ENCODE measurements around the gene CDK19. TPM values are rescaled to one million over a fixed set of nuclear protein-coding genes. Genes with fewer than 3 reads are reported as not detected.

Gene CDK19
- total and polyA plus RNA-seq, 2 of the 13 experiments (the other 11 are each of a cell fraction or from before 2014, with no cell fraction given): 13.4 to 27.0 TPM

- TF ChIP-seq, protein P1, sequence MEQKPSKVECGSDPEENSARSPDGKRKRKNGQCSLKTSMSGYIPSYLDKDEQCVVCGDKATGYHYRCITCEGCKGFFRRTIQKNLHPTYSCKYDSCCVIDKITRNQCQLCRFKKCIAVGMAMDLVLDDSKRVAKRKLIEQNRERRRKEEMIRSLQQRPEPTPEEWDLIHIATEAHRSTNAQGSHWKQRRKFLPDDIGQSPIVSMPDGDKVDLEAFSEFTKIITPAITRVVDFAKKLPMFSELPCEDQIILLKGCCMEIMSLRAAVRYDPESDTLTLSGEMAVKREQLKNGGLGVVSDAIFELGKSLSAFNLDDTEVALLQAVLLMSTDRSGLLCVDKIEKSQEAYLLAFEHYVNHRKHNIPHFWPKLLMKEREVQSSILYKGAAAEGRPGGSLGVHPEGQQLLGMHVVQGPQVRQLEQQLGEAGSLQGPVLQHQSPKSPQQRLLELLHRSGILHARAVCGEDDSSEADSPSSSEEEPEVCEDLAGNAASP (CRISPR knock-in tag; IDR thresholded peaks at IDR 0.05; ENCODE audit: borderline replicate concordance): no peak
- TF ChIP-seq SRSF1 (optimal IDR thresholded peaks at IDR 0.05; ENCODE audit: low read depth, low read length) (no peak), ZNF616 (CRISPR knock-in tag; IDR thresholded peaks at IDR 0.05; ENCODE audit: low read depth) (no peak)
- TF ChIP-seq, protein P2, sequence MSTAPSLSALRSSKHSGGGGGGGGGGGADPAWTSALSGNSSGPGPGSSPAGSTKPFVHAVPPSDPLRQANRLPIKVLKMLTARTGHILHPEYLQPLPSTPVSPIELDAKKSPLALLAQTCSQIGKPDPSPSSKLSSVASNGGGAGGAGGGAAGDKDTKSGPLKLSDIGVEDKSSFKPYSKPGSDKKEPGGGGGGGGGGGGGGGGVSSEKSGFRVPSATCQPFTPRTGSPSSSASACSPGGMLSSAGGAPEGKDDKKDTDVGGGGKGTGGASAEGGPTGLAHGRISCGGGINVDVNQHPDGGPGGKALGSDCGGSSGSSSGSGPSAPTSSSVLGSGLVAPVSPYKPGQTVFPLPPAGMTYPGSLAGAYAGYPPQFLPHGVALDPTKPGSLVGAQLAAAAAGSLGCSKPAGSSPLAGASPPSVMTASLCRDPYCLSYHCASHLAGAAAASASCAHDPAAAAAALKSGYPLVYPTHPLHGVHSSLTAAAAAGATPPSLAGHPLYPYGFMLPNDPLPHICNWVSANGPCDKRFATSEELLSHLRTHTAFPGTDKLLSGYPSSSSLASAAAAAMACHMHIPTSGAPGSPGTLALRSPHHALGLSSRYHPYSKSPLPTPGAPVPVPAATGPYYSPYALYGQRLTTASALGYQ (CRISPR knock-in tag; IDR thresholded peaks at IDR 0.05): no peak
These were observed 201.9 kb downstream of the CDK19 start (continued) for GRCh38 chr6:110613356-110613755.

DNA sequence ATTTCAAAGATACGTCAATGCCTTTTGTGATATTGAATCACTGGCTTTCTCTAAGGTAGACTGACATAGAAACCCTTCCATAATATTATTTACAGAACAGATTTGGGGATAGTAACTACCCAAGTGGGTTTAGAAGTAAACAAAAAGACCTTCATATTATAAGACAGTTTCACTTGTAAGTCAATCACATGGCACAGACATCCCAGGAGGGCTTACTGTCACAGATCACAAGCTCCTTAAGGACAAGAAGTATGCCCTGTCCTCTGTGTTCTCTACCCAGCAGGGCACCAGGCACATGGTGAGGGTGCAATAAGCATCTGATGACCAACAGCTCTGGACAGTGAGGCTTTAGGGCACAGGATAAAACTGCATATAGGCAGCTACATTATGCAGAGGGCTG is 203.0 kb downstream of the CDK19 start:
- no peaks in the 10 kb centered on the region for H3K9me3 ChIP-seq (ENCODE audit: low read length)
- TF ChIP-seq RBM22 (optimal IDR thresholded peaks at IDR 0.05; ENCODE audit: low read length): peak; percentile 32
- TF ChIP-seq, protein P3, sequence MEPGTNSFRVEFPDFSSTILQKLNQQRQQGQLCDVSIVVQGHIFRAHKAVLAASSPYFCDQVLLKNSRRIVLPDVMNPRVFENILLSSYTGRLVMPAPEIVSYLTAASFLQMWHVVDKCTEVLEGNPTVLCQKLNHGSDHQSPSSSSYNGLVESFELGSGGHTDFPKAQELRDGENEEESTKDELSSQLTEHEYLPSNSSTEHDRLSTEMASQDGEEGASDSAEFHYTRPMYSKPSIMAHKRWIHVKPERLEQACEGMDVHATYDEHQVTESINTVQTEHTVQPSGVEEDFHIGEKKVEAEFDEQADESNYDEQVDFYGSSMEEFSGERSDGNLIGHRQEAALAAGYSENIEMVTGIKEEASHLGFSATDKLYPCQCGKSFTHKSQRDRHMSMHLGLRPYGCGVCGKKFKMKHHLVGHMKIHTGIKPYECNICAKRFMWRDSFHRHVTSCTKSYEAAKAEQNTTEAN (CRISPR knock-in tag; conservative IDR thresholded peaks at IDR 0.05): no peak
- H3K36me3 ChIP-seq (replicated peaks in 1 of 2; ENCODE audit: control insufficient read depth in 1 of 2, insufficient read depth in 2 of 2, low read length in 2 of 2): peaks cover 4 to 45% of the 10 kb centered on the region in 2 experiments
- DNase-seq (ENCODE audit: low spot score) (no peak), FAIRE-seq (no peak), ATAC-seq (no peak)
- H3K4me2 ChIP-seq (ENCODE audit: low read depth, low read length): no peak overlapping the region
- CTCF ChIA-PET (ENCODE audit: low intra/inter-chr PET ratio, low total read pairs): no interaction called here
- in situ Hi-C loops (cut with HindIII; ENCODE audit: extremely low pct_ligation_motif_present, low pct_unique_long_range_greater_than_20kb): no loop called here
- no peak overlapping the region for H2AFZ ChIP-seq (ENCODE audit: low read length)
- 100% methylated on average over 1 of the region's 1 CpG for WGBS (ENCODE audit: low lambda C conversion rate)
- H4K20me1 ChIP-seq (ENCODE audit: insufficient read depth, low read length): no peaks in the 10 kb centered on the region
- H3K27ac ChIP-seq (ENCODE audit: extremely low read length, insufficient read depth, low read length): no peak overlapping the region
- intact Hi-C loops (cut with micrococcal nuclease; ENCODE audit: unreplicated experiment): no loop called here
- no peaks in the 10 kb centered on the region for H3K4me1 ChIP-seq (ENCODE audit: insufficient read depth, low read length)
- no peaks in the 10 kb centered on the region for H3K27me3 ChIP-seq (ENCODE audit: control insufficient read depth in 1 of 2, insufficient read depth in 2 of 2, low read length in 2 of 2)
- POLR2A ChIA-PET: no interaction called here
- no peak overlapping the region for H3K4me3 ChIP-seq (replicated peaks in 1 of 3; ENCODE audit: insufficient read depth in 1 of 3, low read depth in 2 of 3, low read length in 3 of 3)
- H3K9ac ChIP-seq (ENCODE audit: insufficient read depth, low read depth, low read length): no peak overlapping the region
- no peaks in the 10 kb centered on the region for H3K79me2 ChIP-seq (ENCODE audit: insufficient read depth, low read length)
- BruUV-seq (replicated peaks): no TSS peak

All from HepG2 (cell line).